GM12873 (cell line): ENCODE data around the gene MEPCE.

ENCODE experiments used
- CTCF ChIP-seq: IDR thresholded peaks from 2 replicates; pipeline ENCODE4 v1.5.1; 2012; ENCODE audit warnings: low read depth, mild to moderate bottlenecking, moderate library complexity, low read length, control low read depth; ENCODE audit not compliant: insufficient read depth; ENCODE audit errors: missing control alignments

MEPCE gene

GRCh38 chr7:100455206-100455605 lies 25.6 kb downstream of the MEPCE start:
- no peak for TF ChIP-seq CTCF

DNA sequence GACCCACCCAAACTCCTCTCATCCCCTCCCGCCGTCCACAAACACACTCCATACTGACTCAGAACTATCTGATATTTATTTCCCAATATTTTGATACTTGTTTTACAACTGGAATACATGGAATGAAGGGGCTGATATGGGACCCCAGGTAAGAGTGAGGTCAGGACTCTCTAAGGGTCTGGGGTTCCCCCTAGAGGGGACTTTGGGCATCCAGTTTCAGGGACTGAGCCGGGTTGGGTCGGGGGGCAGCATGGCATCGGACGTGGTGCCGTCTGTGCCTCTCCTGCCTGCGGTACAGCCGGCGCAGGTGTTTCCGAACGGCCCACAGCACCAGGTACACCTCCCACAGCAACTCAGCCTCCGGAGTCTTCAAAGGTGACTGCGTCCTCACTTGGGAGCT lies 26.9 kb downstream of the MEPCE start:
- TF ChIP-seq CTCF: no peak

GRCh38 chr7:100457033-100457432 lies 27.4 kb downstream of the MEPCE start:
- TF ChIP-seq CTCF: no peak

DNA sequence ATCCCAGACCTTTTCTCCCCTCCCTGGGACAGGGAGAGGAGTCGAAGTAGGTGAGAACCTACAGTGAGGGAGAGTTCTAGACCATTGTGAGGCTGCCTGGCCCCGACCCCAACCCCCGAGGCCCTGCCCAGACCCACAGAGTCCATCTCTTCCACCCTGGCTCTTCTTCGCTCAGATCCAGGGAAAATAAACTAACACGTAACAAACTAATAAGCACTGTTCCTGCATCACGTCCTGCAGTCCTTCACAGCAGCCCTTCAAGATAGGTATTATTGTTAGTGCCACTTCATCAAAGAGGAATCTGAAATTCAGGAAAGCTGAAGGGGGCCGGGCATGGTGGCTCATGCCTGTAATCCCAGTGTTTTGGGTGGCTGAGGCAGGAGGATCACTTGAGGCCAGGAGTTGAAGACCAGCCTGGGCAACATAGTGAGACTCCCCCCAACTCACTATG lies 34.6 kb downstream of the MEPCE start, which contains the start of gene SPACDR:
Gene SPACDR (minus strand): TSS at position 51 of the 451 bp plus-strand sequence. CDS start 235 bp downstream, outside the sequence.
- no peak for TF ChIP-seq CTCF

DNA sequence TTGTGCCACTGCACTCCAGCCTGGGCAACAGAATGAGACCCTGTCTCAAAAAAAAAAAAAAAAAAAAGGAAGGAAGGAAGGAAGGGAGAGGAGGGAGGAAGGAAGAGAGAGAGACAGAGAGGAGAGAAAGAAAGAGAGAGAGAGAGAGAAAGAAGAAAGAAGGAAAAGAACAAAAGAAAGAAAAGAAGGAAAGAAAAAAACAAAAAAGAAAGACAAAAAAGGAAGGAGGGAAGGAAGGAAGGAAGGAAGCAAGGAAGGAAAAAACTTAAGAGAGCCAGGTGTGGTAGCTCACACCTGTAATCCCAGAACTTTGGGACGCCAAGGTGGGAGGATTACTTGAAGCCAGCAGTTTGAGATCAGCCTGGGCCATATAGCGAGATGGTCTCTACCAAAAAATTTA lies 35.2 kb downstream of the MEPCE start:
- no peak for TF ChIP-seq CTCF

GRCh38 chr7:100465299-100465698 lies 35.7 kb downstream of the MEPCE start:
- TF ChIP-seq CTCF: no peak

GRCh38 chr7:100465702-100466311 lies 36.2 kb downstream of the MEPCE start:
- TF ChIP-seq CTCF: peak; percentile 20
